ENCODE data around the gene LRIT1. TPM values are rescaled to one million over a fixed set of nuclear protein-coding genes. Genes with fewer than 3 reads are reported as not detected.

LRIT1 gene, protein sequence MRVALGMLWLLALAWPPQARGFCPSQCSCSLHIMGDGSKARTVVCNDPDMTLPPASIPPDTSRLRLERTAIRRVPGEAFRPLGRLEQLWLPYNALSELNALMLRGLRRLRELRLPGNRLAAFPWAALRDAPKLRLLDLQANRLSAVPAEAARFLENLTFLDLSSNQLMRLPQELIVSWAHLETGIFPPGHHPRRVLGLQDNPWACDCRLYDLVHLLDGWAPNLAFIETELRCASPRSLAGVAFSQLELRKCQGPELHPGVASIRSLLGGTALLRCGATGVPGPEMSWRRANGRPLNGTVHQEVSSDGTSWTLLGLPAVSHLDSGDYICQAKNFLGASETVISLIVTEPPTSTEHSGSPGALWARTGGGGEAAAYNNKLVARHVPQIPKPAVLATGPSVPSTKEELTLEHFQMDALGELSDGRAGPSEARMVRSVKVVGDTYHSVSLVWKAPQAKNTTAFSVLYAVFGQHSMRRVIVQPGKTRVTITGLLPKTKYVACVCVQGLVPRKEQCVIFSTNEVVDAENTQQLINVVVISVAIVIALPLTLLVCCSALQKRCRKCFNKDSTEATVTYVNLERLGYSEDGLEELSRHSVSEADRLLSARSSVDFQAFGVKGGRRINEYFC
- not detected in 2 replicates for total RNA-seq

DNA sequence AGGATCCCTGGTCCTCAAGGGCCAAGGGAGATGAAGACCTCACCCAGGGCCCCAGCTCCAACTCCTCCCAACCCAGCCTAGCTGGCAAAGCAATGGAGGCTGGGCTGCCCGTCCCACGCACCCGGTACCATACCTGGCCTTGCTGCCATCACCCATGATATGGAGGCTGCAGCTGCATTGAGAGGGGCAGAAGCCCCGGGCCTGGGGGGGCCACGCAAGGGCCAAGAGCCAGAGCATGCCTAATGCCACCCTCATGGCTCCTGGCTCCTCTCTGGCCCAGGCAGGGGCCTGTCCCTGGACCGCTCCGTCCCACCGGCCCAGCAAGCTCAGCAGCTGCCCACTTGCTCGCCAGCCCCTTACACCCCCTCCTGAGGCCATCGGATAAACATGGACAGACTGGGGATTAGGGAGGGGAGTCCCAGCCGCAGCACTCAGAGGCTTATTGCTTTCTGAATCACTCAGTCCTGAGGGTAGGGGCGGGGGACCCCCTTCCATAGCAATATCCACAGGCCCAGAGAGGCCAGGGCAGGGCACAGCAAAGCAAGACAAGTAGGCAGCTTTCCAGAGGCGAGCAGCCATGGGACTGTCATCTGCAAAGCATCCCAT, at the start of gene LRIT1:
Gene LRIT1, minus strand, starts transcription at position 362 of the 606 bp plus-strand sequence. Its CDS starts 107 bp downstream, at position 255.

DNA sequence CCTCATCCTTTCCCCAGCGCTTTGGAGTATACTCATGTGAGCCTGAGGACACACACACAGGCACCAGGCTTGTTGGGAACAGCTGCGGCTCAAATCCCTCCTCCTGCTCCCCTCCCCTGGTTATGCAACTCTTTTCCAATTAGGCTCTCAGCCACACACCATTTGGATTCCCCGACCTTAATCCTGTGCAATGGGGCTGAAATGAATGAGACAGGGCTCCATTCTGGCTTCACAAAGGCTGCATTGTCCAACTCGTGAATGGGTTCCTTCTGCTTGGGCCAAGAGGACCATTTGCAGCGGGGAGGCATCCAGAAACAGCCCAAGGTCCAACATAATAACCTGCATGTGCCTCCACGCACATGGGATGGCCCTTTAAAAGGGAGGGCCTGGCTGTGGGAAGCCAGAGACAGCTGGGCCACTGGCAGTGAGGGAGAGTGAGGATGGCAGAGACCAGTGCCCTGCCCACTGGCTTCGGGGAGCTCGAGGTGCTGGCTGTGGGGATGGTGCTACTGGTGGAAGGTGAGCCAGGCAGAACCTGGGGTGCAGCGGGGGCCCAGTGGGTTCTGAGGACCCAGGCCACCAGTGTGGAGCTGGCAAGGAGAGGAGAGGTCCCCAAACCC, 3.4 kb upstream of the LRIT1 start, which contains the start of gene RGR:
Gene RGR, plus strand, starts transcription at position 403 of the 620 bp plus-strand sequence. Its CDS starts 38 bp downstream, at position 441.

DNA sequence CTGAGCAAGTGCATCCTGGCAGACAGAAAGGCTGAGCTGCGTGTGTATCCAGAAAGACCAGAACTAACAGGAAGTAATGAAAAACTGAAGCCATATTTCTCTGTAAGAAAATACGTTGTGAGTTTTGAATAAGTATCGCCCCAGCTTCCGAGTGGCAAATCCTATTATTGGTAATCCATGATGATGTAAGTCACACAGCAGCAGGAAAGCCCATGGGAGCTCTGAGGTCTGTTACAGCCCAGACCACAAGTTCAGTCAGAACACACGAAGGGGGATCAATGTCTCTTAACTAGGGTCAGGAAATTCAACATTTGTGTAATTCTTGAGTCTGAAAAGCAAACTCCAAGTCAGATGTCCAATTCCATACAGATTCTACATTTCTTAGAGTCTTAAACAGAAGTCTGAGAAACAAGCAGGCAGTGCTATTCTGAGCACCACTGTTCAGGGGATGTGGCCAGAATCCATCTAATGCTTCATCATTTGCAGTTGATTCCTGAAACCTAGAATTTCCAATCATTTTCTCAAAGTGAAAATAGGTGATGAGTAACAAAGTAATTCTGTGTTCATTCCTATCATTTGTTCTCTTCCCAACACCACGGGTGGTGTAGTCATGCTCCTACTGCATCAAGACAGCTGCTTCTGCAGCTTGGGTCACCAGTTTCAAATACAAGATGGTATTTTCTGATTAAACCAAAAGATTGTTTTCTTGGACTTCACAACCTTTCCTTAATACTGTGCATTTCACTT, 15.7 kb downstream of the LRIT1 start, which contains the start of gene LRIT2:
Gene LRIT2, minus strand, starts transcription at position 118 of the 747 bp plus-strand sequence. Its CDS starts 24 bp downstream, at position 94.

DNA sequence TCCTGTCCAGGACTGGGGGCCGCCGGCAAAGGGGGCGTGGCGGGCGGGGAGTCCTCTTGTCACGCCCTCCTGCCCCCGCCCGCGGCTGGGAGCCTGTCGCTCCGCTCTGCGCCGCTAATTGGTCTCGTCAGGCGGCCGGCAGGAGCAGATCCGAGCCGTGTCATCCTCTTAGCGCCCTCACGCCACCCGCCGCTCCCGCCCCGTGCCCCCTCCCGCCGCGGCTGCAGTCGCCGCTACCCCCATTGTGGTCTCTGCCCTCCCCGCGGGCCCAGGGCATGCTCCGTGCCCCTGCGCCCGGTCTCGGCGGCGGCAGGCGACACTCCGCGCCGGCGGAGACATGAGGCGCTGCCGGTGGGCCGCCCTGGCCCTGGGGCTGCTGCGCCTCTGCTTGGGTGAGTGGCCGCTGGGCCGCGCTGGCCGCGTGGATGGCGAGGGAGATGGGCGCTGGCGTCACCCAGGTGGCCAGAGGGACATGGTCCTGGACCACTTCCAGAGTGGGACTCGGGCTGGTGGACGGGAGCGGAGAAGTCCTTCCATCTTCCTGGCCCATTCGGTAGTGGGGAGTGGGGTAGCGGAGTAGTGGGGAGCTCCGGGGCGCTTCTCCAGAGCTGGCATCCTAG, 46.8 kb downstream of the LRIT1 start, which contains the start of gene CDHR1:
Gene CDHR1, plus strand, starts transcription at position 114 of the 620 bp plus-strand sequence. Its CDS starts 224 bp downstream, at position 338.

Other genes with a start within 250 kb of the LRIT1 start
- gene GHITM, start 102.0 kb downstream of the LRIT1 start, total RNA-seq: 117 and 124 TPM in 2 replicates
- gene GPR15LG, start 67.7 kb downstream of the LRIT1 start, total RNA-seq: not detected in 2 replicates
- 0.26 and 0.35 TPM in 2 replicates for gene CDHR1, start 47.0 kb downstream of the LRIT1 start, total RNA-seq
- gene LRIT2, start 16.0 kb downstream of the LRIT1 start, total RNA-seq: not detected in 2 replicates
- gene RGR, start 3.5 kb upstream of the LRIT1 start, total RNA-seq: not detected in 2 replicates
- gene CCSER2, start 87.0 kb upstream of the LRIT1 start, total RNA-seq: 21.0 and 22.3 TPM in 2 replicates

Measured in pericardium fibroblast (primary cell).